Measurements from ENCODE around the gene FHAD1.
"Not testable (repeated sequence)": the region's sequence is repeated elsewhere in the genome, so short reads cannot be mapped to it uniquely, and the experiment has no call there.

FHAD1 gene

GRCh38 chr1:15297975-15298374 is 51.0 kb downstream of the FHAD1 start:
- not testable (repeated sequence) for H3K4ac ChIP-seq (ENCODE audit: low read depth in 1 of 2, low read length in 2 of 2); H3K79me1 ChIP-seq (replicated peaks; ENCODE audit: low read length, poor library complexity, severe bottlenecking); H4K91ac ChIP-seq (ENCODE audit: low read length); H2AFZ ChIP-seq (ENCODE audit: low read depth, low read length); H3K18ac ChIP-seq (ENCODE audit: low read depth in 1 of 2, low read length in 2 of 2); H3K9ac ChIP-seq (ENCODE audit: low read length); H3K27me3 ChIP-seq (ENCODE audit: control insufficient read depth in 1 of 2, insufficient read depth in 1 of 2, low read length in 2 of 2); H3K9me3 ChIP-seq (ENCODE audit: control insufficient read depth, low read length); H4K8ac ChIP-seq (ENCODE audit: low read length); H2BK15ac ChIP-seq (ENCODE audit: low read depth, poor library complexity, severe bottlenecking); H3K4me3 ChIP-seq (ENCODE audit: insufficient read depth in 1 of 2, low read depth in 1 of 2, low read length in 2 of 2); H2AK5ac ChIP-seq (ENCODE audit: low read length, severe bottlenecking); H3K14ac ChIP-seq (ENCODE audit: low read length in 2 of 2); H3K4me2 ChIP-seq (ENCODE audit: low read length, poor library complexity, severe bottlenecking); H2BK12ac ChIP-seq (ENCODE audit: low read length in 2 of 2); H2BK120ac ChIP-seq (ENCODE audit: low read depth, low read length); DNase-seq; H3K36me3 ChIP-seq (ENCODE audit: control insufficient read depth in 1 of 2, insufficient read depth in 2 of 2, low read depth in 1 of 2, low read length in 2 of 2); H2BK5ac ChIP-seq (ENCODE audit: low read depth, low read length, poor library complexity, severe bottlenecking); H3K23ac ChIP-seq (ENCODE audit: low read length in 2 of 2); H3K4me1 ChIP-seq (ENCODE audit: control insufficient read depth, insufficient read depth, low read depth, low read length); H3K27ac ChIP-seq (ENCODE audit: low read length, poor library complexity, severe bottlenecking)
- WGBS = 100% methylated on average over 2 of the region's 4 CpGs

- no peak for DNase-seq
Measured at GRCh38 chr1:15299179-15299578, 52.2 kb downstream of the FHAD1 start.

DNA sequence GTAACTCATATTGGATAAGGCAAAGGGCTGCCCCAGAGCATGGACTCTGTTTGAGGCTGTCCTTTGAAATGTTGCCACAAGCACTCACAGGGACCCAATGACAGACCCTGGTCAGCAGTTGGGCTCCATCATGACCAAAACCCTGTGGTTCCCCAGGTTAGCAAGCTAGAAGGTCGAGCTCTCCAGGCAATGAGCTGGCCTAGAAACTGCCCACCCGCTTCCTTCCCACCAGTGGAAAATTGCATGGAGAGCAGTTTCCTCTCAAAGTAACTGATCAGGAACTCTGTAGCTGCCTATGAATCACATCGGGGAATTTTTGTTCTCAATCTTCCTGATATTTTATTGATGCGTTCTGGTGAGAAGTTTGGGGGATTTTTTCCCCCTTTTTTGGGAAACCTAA is 52.8 kb downstream of the FHAD1 start:
- Histone ChIP-seq H3K4me3 (ENCODE audit: insufficient read depth in 1 of 2, low read depth in 1 of 2, low read length in 2 of 2) (no peak overlapping the region), H3K27me3 (ENCODE audit: control insufficient read depth in 1 of 2, insufficient read depth in 1 of 2, low read length in 2 of 2) (peaks cover 0 to 9% of the 10 kb centered on the region in 2 experiments), H2BK5ac (ENCODE audit: low read depth, low read length, poor library complexity, severe bottlenecking) (no peak overlapping the region), H2BK12ac (ENCODE audit: low read length in 2 of 2) (no peak overlapping the region), H4K8ac (ENCODE audit: low read length) (no peak overlapping the region), H3K9me3 (ENCODE audit: control insufficient read depth, low read length) (no peaks in the 10 kb centered on the region), H3K27ac (ENCODE audit: low read length, poor library complexity, severe bottlenecking) (no peak overlapping the region), H3K14ac (ENCODE audit: low read length in 2 of 2) (no peak overlapping the region), H2AK5ac (ENCODE audit: low read length, severe bottlenecking) (no peak overlapping the region), H3K9ac (ENCODE audit: low read length) (no peak overlapping the region), H3K23ac (ENCODE audit: low read length in 2 of 2) (no peak overlapping the region), H3K18ac (ENCODE audit: low read depth in 1 of 2, low read length in 2 of 2) (no peak overlapping the region), H3K4me1 (ENCODE audit: control insufficient read depth, insufficient read depth, low read depth, low read length) (peaks cover 2% of the 10 kb centered on the region), H3K4me2 (ENCODE audit: low read length, poor library complexity, severe bottlenecking) (no peak overlapping the region), H3K36me3 (ENCODE audit: control insufficient read depth in 1 of 2, insufficient read depth in 2 of 2, low read depth in 1 of 2, low read length in 2 of 2) (no peaks in the 10 kb centered on the region), H2BK15ac (ENCODE audit: low read depth, poor library complexity, severe bottlenecking) (no peak overlapping the region), H2BK120ac (ENCODE audit: low read depth, low read length) (peak overlapping the region; percentile 19), H4K91ac (ENCODE audit: low read length) (no peak overlapping the region), H3K4ac (ENCODE audit: low read depth in 1 of 2, low read length in 2 of 2) (no peak overlapping the region), H2AFZ (ENCODE audit: low read depth, low read length) (no peak overlapping the region), H3K79me1 (replicated peaks; ENCODE audit: low read length, poor library complexity, severe bottlenecking) (no peaks in the 10 kb centered on the region)
- 90% methylated on average over 4 of the region's 4 CpGs for WGBS
- DNase-seq = no peak

More at GRCh38 chr1:15299179-15299578, 52.2 kb downstream of the FHAD1 start:
- H3K4me3 ChIP-seq (ENCODE audit: insufficient read depth in 1 of 2, low read depth in 1 of 2, low read length in 2 of 2) = no peak overlapping the region
- no peak overlapping the region for H3K4me2 ChIP-seq (ENCODE audit: low read length, poor library complexity, severe bottlenecking)
- no peak overlapping the region for H3K9ac ChIP-seq (ENCODE audit: low read length)
- H3K36me3 ChIP-seq (ENCODE audit: control insufficient read depth in 1 of 2, insufficient read depth in 2 of 2, low read depth in 1 of 2, low read length in 2 of 2) = no peaks in the 10 kb centered on the region
- H2BK120ac ChIP-seq (ENCODE audit: low read depth, low read length) = no peak overlapping the region
- no peak overlapping the region for H2BK12ac ChIP-seq (ENCODE audit: low read length in 2 of 2)
- no peak overlapping the region for H4K8ac ChIP-seq (ENCODE audit: low read length)
- no peak overlapping the region for H2AFZ ChIP-seq (ENCODE audit: low read depth, low read length)
- no peak overlapping the region for H3K23ac ChIP-seq (ENCODE audit: low read length in 2 of 2)
- H3K9me3 ChIP-seq (ENCODE audit: control insufficient read depth, low read length) = no peaks in the 10 kb centered on the region
- H3K27me3 ChIP-seq (ENCODE audit: control insufficient read depth in 1 of 2, insufficient read depth in 1 of 2, low read length in 2 of 2) = peaks cover 0 to 9% of the 10 kb centered on the region in 2 experiments
- no peak overlapping the region for H3K18ac ChIP-seq (ENCODE audit: low read depth in 1 of 2, low read length in 2 of 2)
- no peaks in the 10 kb centered on the region for H3K79me1 ChIP-seq (replicated peaks; ENCODE audit: low read length, poor library complexity, severe bottlenecking)
- H3K27ac ChIP-seq (ENCODE audit: low read length, poor library complexity, severe bottlenecking) = no peak overlapping the region
- H3K4me1 ChIP-seq (ENCODE audit: control insufficient read depth, insufficient read depth, low read depth, low read length) = no peaks in the 10 kb centered on the region
- no peak overlapping the region for H3K14ac ChIP-seq (ENCODE audit: low read length in 2 of 2)
- no peak overlapping the region for H3K4ac ChIP-seq (ENCODE audit: low read depth in 1 of 2, low read length in 2 of 2)
- H2AK5ac ChIP-seq (ENCODE audit: low read length, severe bottlenecking) = no peak overlapping the region
- WGBS = 100% methylated on average over 1 of the region's 1 CpG
- H2BK5ac ChIP-seq (ENCODE audit: low read depth, low read length, poor library complexity, severe bottlenecking) = no peak overlapping the region
- no peak overlapping the region for H4K91ac ChIP-seq (ENCODE audit: low read length)
- H2BK15ac ChIP-seq (ENCODE audit: low read depth, poor library complexity, severe bottlenecking) = no peak overlapping the region

DNA sequence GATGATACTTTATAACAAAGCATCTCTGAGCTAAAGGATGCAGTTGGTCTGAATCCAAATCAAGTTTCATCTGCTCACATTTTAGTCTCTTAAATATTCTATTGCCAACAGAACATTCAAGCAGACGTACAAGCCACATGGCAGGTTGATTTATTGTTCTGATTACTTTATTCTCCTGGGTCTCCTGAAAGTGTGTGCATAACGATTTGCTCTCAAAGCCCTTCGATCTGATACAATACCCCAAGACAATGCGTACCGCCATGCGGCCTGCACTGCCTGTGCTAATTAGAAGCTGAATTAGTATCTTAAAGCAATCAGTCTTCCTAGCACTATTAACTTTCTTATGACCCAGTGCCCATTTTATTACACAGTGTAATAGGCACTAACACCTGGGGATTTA is 56.9 kb downstream of the FHAD1 start:
- Histone ChIP-seq H3K27ac (ENCODE audit: low read length, poor library complexity, severe bottlenecking) (no peak overlapping the region), H3K36me3 (ENCODE audit: control insufficient read depth in 1 of 2, insufficient read depth in 2 of 2, low read depth in 1 of 2, low read length in 2 of 2) (no peaks in the 10 kb centered on the region), H3K23ac (ENCODE audit: low read length in 2 of 2) (no peak overlapping the region), H3K18ac (ENCODE audit: low read depth in 1 of 2, low read length in 2 of 2) (no peak overlapping the region), H3K4ac (ENCODE audit: low read depth in 1 of 2, low read length in 2 of 2) (no peak overlapping the region), H4K8ac (ENCODE audit: low read length) (no peak overlapping the region), H3K9ac (ENCODE audit: low read length) (no peak overlapping the region), H2BK5ac (ENCODE audit: low read depth, low read length, poor library complexity, severe bottlenecking) (no peak overlapping the region), H3K4me3 (ENCODE audit: insufficient read depth in 1 of 2, low read depth in 1 of 2, low read length in 2 of 2) (no peak overlapping the region), H3K14ac (ENCODE audit: low read length in 2 of 2) (no peak overlapping the region), H3K4me2 (ENCODE audit: low read length, poor library complexity, severe bottlenecking) (no peak overlapping the region), H2AFZ (ENCODE audit: low read depth, low read length) (no peak overlapping the region), H2BK120ac (ENCODE audit: low read depth, low read length) (no peak overlapping the region), H4K91ac (ENCODE audit: low read length) (no peak overlapping the region), H3K79me1 (replicated peaks; ENCODE audit: low read length, poor library complexity, severe bottlenecking) (no peaks in the 10 kb centered on the region), H2AK5ac (ENCODE audit: low read length, severe bottlenecking) (no peak overlapping the region), H2BK12ac (ENCODE audit: low read length in 2 of 2) (no peak overlapping the region), H2BK15ac (ENCODE audit: low read depth, poor library complexity, severe bottlenecking) (peak overlapping the region; percentile 48), H3K27me3 (ENCODE audit: control insufficient read depth in 1 of 2, insufficient read depth in 1 of 2, low read length in 2 of 2) (peaks cover 0 to 5% of the 10 kb centered on the region in 2 experiments), H3K4me1 (ENCODE audit: control insufficient read depth, insufficient read depth, low read depth, low read length) (peaks cover 4% of the 10 kb centered on the region), H3K9me3 (ENCODE audit: control insufficient read depth, low read length) (no peaks in the 10 kb centered on the region)
- DNase-seq = no peak
- WGBS = 87% methylated on average over 6 of the region's 6 CpGs

Data from mesenchymal stem cell (in vitro differentiated cells and primary cell).